HG03039 (cell line): ENCODE measurements around the gene GOSR1.
"Not testable (repeated sequence)": the region's sequence is repeated elsewhere in the genome, so short reads cannot be mapped to it uniquely, and the experiment has no call there.

Experiments
- ATAC-seq: cut with Tn5 transposase; IDR thresholded peaks from one replicate; pipeline ENCODE4 v1.9.1; 2021; ENCODE audit warnings: mild to moderate bottlenecking, moderate library complexity; ENCODE audit not compliant: unreplicated experiment

The GOSR1 gene

GRCh38 chr17:30560117-30561026 lies 83.2 kb downstream of the GOSR1 start:
- ATAC-seq = not testable (repeated sequence)

- ATAC-seq = not testable (repeated sequence)
Measured at GRCh38 chr17:30561766-30562165, 84.6 kb downstream of the GOSR1 start.

GRCh38 chr17:30563131-30563904 lies 86.1 kb downstream of the GOSR1 start:
- ATAC-seq = not testable (repeated sequence)

GRCh38 chr17:30563905-30564390 lies 86.7 kb downstream of the GOSR1 start:
- ATAC-seq = not testable (repeated sequence)

- ATAC-seq = not testable (repeated sequence)
Measured at GRCh38 chr17:30564422-30565072, 87.3 kb downstream of the GOSR1 start.

- no peak for ATAC-seq
Measured at GRCh38 chr17:30565073-30565935, 88.1 kb downstream of the GOSR1 start.

- ATAC-seq = not testable (repeated sequence)
Measured at GRCh38 chr17:30566104-30566503, 88.9 kb downstream of the GOSR1 start.

- ATAC-seq = not testable (repeated sequence)
Measured at GRCh38 chr17:30566516-30567225, 89.5 kb downstream of the GOSR1 start.

- no peak for ATAC-seq
Measured at GRCh38 chr17:30567231-30568116, 90.3 kb downstream of the GOSR1 start.

GRCh38 chr17:30568117-30568430 lies 90.9 kb downstream of the GOSR1 start:
- no peak for ATAC-seq

GRCh38 chr17:30569531-30570175 lies 92.4 kb downstream of the GOSR1 start:
- not testable (repeated sequence) for ATAC-seq

- ATAC-seq = no peak
Measured at GRCh38 chr17:30570191-30570590, 93.0 kb downstream of the GOSR1 start.

GRCh38 chr17:30570596-30571265 lies 93.5 kb downstream of the GOSR1 start:
- no peak for ATAC-seq

GRCh38 chr17:30571404-30571803 lies 94.2 kb downstream of the GOSR1 start:
- ATAC-seq = not testable (repeated sequence)

GRCh38 chr17:30571921-30572320 lies 94.7 kb downstream of the GOSR1 start:
- ATAC-seq = no peak

GRCh38 chr17:30572651-30573554 lies 95.7 kb downstream of the GOSR1 start:
- ATAC-seq = not testable (repeated sequence)
